Measurements from ENCODE around the gene MYL6B. TPM values are rescaled to one million over a fixed set of nuclear protein-coding genes. Genes with fewer than 3 reads are reported as not detected.
A peak's percentile ranks its signal among the peaks of the same experiment; 100 is the strongest.

Gene MYL6B
- total RNA-seq, 2 experiments from 2014 or later, result 56.6 to 77.6 TPM

- Histone ChIP-seq H3K9me2 (ENCODE audit: insufficient read depth, low read length) (no peaks in the 10 kb centered on the region), H2AFZ (ENCODE audit: low read length) (peak within 1 kb of the TSS; percentile 91), H3K27ac (ENCODE audit: low read depth, low read length, poor library complexity, severe bottlenecking) (peak within 1 kb of the TSS; percentile 72), H3K4me1 (ENCODE audit: insufficient read depth, low read length, poor library complexity, severe bottlenecking) (peaks cover 40% of the 10 kb centered on the region), H3K36me3 (ENCODE audit: insufficient read depth, low read length) (peaks cover 31% of the 10 kb centered on the region), H3K9me3 (ENCODE audit: low read length) (no peaks in the 10 kb centered on the region), H3K4me3 (ENCODE audit: low read depth, low read length, poor library complexity, severe bottlenecking) (peak within 1 kb of the TSS; percentile 79), H3K79me2 (ENCODE audit: insufficient read depth, low read depth, low read length) (peaks cover 31% of the 10 kb centered on the region), H4K20me1 (ENCODE audit: insufficient read depth, low read length) (0 out of 2 replicates have a peak, but pooled peaks cover 4% of the 10 kb centered on the region), H3K4me2 (ENCODE audit: low read length) (peak within 1 kb of the TSS; percentile 96)
- ChIA-PET CTCF (ENCODE audit: unreplicated experiment) (interaction anchor here (0.5 to 2.5 kb wide), 15 partner anchors 19 to 1708 kb away, joined by 3 to 23 read pairs (median 5); partner anchors contain the start of genes RNF41, RPL41 and ZC3H10), POLR2A (interaction anchor here (0.5 to 3.4 kb wide), 16 partner anchors 8 to 1693 kb away, joined by 3 to 22 read pairs (median 4); partner anchors contain the start of genes ESYT1, MYL6B, RNF41 and RPL41)
- intact Hi-C loops (cut with micrococcal nuclease; ENCODE audit: unreplicated experiment), result loop anchor here (1.0 to 5.0 kb wide), 5 partner anchors 31 to 451 kb away; partner anchors contain the start of gene MYL6
- DNase-seq (ENCODE audit: low spot score), result peak; percentile 90
- no TSS peak for BruUV-seq (replicated peaks)
- TF ChIP-seq, protein P1, sequence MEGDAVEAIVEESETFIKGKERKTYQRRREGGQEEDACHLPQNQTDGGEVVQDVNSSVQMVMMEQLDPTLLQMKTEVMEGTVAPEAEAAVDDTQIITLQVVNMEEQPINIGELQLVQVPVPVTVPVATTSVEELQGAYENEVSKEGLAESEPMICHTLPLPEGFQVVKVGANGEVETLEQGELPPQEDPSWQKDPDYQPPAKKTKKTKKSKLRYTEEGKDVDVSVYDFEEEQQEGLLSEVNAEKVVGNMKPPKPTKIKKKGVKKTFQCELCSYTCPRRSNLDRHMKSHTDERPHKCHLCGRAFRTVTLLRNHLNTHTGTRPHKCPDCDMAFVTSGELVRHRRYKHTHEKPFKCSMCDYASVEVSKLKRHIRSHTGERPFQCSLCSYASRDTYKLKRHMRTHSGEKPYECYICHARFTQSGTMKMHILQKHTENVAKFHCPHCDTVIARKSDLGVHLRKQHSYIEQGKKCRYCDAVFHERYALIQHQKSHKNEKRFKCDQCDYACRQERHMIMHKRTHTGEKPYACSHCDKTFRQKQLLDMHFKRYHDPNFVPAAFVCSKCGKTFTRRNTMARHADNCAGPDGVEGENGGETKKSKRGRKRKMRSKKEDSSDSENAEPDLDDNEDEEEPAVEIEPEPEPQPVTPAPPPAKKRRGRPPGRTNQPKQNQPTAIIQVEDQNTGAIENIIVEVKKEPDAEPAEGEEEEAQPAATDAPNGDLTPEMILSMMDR (conservative IDR thresholded peaks at IDR 0.05; ENCODE audit: low read length), result peak; percentile 77
- no peak for TF ChIP-seq EZH2phosphoT487 (IDR thresholded peaks at IDR 0.05; ENCODE audit: borderline replicate concordance, low read depth, low read length)
Measured at GRCh38 chr12:56189099-56189917, 36.9 kb downstream of the MYL6B start, which contains the start of gene SMARCC2. TSS of gene SMARCC2 (minus strand) at chr12:56189483. CDS start at chr12:56189461, 22 bp downstream.

DNA sequence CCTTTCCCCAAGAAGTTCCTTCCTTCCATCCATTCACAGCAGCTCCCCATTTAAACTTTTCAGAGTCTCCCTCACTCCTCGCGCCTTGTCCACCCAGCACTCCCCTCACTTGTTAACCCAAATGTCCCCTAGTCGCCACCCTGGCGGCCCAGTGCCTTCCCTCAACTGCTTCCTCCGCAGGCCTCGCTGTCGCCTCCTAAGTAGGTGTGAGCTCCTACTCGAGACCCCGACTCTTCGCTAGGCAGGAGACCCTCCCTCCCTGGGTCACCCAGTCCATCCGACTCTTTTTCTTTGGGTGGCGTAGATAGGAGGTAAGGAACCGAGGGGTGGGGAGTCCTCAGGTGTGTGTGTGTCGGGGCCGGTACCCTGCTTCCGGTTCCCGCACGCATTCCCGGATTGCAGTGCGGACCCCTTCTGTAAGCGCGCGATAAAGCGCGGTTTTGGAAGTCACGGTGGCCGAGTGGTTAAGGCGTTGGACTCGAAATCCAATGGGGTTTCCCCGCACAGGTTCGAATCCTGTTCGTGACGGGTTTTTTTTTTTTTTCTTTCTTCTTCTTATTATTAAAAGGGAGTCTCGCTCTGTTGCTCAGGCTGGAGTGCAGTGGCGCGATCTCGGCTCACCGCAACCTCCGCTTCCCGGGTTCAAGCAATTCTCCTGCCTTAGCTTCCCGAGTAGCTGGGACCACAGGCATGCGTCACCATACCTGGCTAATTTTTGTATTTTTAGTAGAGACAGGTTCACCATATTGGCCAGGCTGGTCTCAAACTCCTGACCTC, 37.7 kb downstream of the MYL6B start:
- Histone ChIP-seq H3K4me2 (ENCODE audit: low read length) (peak overlapping the region; percentile 96), H3K9me2 (ENCODE audit: insufficient read depth, low read length) (no peaks in the 10 kb centered on the region), H3K79me2 (ENCODE audit: insufficient read depth, low read depth, low read length) (peaks cover 31% of the 10 kb centered on the region), H3K9me3 (ENCODE audit: low read length) (no peaks in the 10 kb centered on the region), H3K4me1 (ENCODE audit: insufficient read depth, low read length, poor library complexity, severe bottlenecking) (peaks cover 40% of the 10 kb centered on the region), H3K4me3 (ENCODE audit: low read depth, low read length, poor library complexity, severe bottlenecking) (peak overlapping the region; percentile 79), H3K27ac (ENCODE audit: low read depth, low read length, poor library complexity, severe bottlenecking) (peak overlapping the region; percentile 72), H2AFZ (ENCODE audit: low read length) (peak overlapping the region; percentile 91), H3K36me3 (ENCODE audit: insufficient read depth, low read length) (peaks cover 23% of the 10 kb centered on the region), H4K20me1 (ENCODE audit: insufficient read depth, low read length) (0 out of 2 replicates have a peak, but pooled peaks cover 4% of the 10 kb centered on the region)
- intact Hi-C loops (cut with micrococcal nuclease; ENCODE audit: unreplicated experiment), result loop anchor here (1.0 to 5.0 kb wide), 5 partner anchors 31 to 451 kb away; partner anchors contain the start of gene MYL6
- no TSS peak for BruUV-seq (replicated peaks)
- ChIA-PET CTCF (ENCODE audit: unreplicated experiment) (interaction anchor here (0.6 to 2.5 kb wide), 12 partner anchors 18 to 1153 kb away, joined by 3 to 23 read pairs (median 6); partner anchors contain the start of genes RNF41, RPL41 and ZC3H10), POLR2A (interaction anchor here (0.5 to 3.4 kb wide), 11 partner anchors 9 to 1694 kb away, joined by 3 to 22 read pairs (median 4); partner anchors contain the start of genes ESYT1, RNF41, RPL41 and ZC3H10)
- DNase-seq (ENCODE audit: low spot score), result peak; percentile 79
- TF ChIP-seq EZH2phosphoT487 (IDR thresholded peaks at IDR 0.05; ENCODE audit: borderline replicate concordance, low read depth, low read length), result no peak
- TF ChIP-seq, protein P1 (conservative IDR thresholded peaks at IDR 0.05; ENCODE audit: low read length), result 0 out of 2 replicates have a peak, but pooled peaks have one; percentile 20
